Myocyte (in vitro differentiated cells): ENCODE results near the gene EZH2. TPM values are rescaled to one million over a fixed set of nuclear protein-coding genes. Genes with fewer than 3 reads are reported as not detected.

Source experiments
- DNase-seq: peaks from one replicate; pipeline ENCODE4 v3.0.0-alpha.2; 2012; ENCODE audit warnings: low read depth
- total RNA-seq: library from RNA; depleted of rRNA; stranded (reverse); fragments of >200 nt; gene quantifications from 2 replicates; pipeline ENCODE4 v1.2.3, GENCODE V29; 2014

EZH2 gene
- total RNA-seq, 1 donor from 2014 or later: 6.5 TPM

DNA sequence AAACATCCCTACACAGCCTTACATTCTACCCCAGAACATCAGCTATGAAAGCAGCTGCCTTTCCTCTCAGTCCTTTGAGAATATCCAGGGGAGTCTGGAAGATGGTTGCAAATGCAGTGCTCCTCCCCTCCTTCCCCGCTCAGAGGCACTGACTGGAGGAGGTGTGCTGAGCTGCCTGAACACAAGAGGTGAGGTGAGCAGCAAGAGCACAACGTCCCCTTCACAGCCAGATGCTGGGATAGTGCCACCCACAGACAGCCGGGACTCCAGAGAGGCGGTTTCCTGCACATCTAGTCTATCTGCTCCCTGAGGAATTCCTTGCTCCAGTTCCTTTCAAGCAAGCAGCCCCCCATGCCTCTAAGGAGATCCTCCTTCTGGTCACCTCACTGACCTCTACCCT, 74.2 kb downstream of the EZH2 start:
- no peak for DNase-seq

DNA sequence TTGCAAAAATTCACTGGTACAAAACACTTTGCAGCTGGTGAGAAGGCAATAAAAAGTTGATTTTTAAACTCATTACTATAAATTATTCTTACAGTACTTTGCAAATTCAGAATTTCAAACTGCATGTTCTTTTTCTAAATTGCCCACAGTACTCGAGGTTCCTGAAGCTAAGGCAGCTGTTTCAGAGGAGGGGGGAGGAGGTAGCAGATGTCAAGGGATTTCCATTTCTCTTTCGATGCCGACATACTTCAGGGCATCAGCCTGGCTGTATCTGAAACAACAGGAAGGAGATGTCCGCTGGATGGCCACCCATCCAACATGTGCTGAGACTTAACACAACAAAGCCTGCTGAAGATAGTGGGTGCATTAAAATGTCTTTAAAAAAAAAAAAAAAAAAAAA, 76.7 kb downstream of the EZH2 start:
- DNase-seq: peak; percentile 60

DNA sequence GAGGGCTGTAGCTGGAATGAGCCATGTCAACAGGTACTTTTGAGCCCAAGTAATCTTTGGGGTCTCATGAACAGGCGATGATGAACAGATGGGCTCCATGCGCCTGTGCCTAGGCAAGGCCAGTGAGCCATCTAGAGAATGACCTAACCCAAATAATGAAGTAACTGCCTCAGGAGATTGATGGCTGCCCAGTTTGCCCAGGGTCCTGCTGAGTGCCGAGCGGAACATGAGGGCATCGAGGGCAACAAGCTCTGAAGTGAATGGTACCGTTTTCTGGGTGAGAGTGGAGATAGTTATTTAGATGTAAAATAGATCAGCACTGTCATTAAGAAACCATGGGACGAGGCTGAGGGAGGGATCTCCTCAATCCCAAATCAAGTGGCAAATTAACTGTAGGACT, 77.9 kb downstream of the EZH2 start:
- no peak for DNase-seq

DNA sequence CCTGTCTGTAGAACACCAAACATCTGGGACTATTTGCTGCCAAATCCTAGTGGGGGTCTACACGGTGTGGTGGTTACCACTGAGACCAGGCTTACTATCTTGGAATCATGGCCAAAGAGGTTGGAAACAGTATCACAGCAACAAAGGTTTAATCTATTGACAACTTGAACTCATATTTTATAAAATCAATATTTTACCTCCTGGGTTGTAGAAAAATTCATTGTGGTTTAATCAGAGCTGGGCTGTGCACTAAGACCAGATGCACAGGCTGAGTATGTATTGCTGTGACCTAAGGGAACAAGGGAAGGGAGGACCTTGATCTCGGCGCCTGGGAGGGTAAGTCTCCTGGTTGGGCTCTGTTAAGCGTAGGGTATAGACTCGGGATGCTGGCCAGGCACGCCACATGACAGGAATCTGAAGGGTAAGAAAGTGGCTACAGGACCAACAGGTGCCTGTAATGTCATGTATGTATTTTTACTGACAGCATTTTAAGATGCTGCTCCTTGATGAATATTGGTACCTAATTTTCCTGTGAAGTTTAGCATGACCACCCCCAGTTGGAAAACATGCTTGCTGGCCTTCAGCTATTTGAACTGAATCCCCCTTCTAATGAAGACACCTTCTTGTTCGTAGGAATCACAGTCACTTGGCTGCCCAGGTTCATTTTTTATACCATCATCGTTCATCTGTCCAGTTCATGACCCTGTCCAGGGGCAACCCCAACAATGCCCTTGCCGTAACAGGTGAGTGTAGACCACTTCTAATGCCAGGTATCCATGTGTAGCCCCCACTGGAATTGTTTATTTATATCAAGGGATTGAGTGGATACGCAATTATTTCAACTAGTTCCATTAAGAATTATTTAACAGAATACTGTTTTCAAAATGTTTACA, 79.5 kb downstream of the EZH2 start:
- DNase-seq: no peak

DNA sequence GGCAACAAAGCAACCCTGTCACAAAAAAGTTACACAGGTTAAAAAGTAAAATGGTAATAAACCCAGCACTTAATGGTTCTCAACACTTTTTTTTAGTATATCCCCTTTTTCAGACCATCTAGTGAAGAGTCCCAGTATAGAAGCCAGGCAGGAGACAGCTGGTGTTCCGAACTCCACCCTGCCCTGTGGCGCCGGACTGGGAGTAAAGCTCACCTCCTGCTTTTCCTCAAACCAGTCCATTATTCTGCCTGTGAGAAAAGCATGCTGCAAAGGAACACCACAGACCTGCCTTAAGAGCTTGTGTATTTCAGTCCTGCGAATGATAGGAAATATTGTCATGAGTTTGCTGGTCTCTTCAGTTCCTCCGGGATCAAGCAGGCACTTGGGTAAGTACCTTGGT, 81.0 kb downstream of the EZH2 start:
- no peak for DNase-seq

- DNase-seq: no peak
Measured at GRCh38 chr7:148802101-148802493, 82.0 kb downstream of the EZH2 start.

DNA sequence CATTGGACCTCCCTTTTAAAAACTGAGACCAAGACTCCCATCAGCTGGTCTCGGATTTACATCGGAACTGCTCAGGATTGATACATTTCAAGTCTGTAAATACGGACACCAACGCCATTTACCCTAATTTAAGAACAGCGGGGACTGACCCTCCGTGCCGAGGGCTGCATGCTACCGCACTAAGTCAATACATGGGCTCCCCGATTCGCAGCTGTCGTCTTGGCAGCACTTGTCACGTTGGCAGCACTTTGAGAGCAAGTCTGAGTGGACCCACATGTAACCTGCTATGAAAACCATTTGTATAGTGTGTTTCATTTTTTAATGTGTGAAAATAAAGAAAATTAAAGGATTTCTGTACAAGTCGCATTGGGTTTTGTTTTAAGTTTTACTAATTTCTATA, 83.4 kb downstream of the EZH2 start:
- DNase-seq: peak; percentile 22

DNA sequence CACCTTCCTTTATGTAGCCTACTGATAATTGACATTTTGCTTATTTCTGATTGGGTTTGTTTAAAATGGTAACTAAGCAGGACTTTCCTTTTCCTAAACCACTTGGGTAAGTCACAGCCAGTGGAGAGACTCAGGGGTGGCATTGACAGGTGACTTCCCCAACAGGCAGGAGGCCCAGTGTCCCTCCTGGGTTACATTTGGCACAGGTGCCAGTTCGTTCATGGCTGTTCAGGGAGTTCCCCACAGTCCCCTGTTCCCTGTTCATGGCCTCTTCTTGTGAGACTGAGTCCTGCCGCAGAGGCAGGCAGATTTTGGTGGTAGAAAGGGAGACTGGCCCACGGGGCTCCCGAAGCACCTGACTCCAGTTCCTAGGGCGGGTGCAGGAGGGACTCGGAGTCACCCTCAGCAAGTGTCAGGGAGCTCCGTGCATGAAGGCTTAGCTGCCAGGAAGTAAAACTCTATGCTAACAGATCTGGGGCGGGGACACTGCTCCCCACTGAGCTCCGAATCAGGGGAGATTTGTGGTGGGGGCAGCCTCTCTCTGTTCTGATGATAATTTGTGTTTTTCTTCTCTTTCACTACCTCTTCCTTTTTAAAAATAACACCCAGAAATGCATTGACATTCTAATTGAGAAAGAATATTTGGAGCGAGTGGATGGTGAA, 84.1 kb downstream of the EZH2 start:
- no peak for DNase-seq

- no peak for DNase-seq
Measured at GRCh38 chr7:148796841-148797240, 87.2 kb downstream of the EZH2 start.

DNA sequence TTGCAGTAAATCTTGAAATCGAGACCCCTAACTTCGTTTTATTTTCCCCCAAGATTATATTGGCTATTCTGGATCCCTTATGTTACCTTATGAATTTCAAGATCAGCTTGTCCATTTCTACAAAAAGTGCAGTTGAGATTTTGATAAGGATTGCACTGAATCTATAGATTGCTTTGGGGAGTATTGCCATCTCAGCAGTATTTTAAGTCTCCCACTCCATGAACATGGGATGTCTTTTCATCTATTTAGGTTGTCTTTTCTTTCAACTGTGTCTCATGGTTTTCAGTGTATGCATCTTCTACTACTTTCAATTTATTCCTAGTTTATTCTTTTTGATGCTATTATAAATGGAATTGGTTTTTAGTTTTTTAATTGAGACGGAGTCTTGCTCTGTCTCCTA, 89.6 kb downstream of the EZH2 start:
- DNase-seq: no peak

DNA sequence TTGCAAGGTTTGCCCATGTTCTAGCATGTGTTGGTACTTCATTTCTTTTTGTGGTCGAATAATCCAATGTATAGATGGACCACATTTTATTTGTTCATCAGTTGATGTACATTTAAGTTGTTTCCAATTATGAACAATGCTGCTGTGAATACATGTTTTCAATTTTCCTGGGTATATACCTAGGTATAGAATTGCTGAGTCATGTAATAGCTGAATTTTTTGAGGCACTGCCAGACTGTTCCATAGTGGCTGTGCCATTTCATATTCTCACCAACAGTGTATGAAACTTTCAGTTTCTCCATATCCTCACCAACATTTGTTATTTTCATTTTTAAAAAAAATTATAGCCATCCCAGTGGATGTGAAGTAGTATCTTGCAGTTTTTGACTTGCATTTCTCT, 90.5 kb downstream of the EZH2 start:
- DNase-seq: no peak

DNA sequence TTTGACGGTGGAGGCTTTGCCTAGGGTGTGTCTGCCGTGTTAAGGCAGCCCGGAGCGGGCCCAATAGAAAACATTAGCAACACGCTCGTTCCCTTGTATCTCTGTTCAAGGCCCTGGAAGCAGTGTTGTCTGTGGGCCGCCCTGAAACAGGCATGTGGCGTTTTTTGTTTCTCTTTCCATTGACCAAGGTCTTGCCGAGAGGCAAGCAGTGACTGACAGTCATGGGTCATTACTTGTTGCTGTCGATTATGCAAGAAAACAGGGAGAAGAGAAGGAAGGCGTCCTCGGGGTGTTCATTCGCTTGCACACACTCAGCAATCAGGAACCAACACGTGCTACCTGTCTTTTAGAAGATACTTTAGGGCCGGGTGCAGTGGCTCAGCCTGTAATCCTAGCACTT, 92.5 kb downstream of the EZH2 start:
- DNase-seq: no peak

DNA sequence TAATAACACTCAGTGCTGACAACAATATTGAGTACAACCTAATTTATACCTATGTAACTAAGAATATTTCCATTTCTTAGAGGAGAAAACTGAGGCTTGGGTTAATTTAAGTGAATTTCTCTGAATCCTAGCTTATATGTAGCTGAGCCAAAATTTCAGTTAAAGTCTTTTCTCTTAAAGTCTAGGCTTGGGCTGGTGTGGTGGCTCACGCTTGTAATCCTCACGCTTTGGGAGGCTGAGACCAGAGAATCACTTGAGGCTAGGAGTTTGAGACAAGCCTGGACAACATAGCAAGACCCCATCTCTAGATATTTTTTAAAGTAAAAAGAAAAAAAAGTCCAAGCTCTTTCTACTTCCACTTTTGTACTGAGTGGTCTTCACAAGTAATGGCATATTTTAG, 93.2 kb downstream of the EZH2 start:
- DNase-seq: no peak

DNA sequence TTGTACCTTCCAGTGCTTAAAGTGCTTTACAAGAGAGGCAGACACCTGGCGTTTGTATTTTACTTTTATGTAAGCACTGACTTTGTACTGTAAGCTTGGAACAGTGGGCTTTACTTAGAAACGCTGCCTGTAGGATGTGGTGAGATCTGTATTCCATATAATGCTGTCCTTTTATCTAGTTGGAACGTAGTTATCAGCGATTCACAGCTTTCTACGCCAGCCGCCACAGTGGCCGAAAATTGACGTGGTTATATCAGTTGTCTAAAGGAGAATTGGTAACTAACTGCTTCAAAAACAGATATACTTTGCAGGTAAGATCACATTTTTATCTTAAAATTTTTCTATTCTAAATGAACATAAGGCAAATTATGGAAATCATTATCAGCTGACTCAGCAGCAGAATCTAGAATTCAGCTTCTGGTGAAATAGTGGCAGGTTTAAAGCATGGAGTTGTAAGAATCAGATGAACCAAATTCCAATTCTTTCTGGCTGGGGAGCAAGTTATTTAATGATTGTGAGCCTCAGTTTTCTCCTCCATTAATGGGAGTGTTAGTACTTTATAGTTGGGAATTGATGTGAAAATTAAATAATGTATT, 93.9 kb downstream of the EZH2 start:
- no peak for DNase-seq

- DNase-seq: no peak
Measured at GRCh38 chr7:148789220-148789619, 94.9 kb downstream of the EZH2 start.

- no peak for DNase-seq
Measured at GRCh38 chr7:148787571-148788295, 96.4 kb downstream of the EZH2 start.

GRCh38 chr7:148783801-148784527, 100.1 kb downstream of the EZH2 start:
- no peak for DNase-seq

DNA sequence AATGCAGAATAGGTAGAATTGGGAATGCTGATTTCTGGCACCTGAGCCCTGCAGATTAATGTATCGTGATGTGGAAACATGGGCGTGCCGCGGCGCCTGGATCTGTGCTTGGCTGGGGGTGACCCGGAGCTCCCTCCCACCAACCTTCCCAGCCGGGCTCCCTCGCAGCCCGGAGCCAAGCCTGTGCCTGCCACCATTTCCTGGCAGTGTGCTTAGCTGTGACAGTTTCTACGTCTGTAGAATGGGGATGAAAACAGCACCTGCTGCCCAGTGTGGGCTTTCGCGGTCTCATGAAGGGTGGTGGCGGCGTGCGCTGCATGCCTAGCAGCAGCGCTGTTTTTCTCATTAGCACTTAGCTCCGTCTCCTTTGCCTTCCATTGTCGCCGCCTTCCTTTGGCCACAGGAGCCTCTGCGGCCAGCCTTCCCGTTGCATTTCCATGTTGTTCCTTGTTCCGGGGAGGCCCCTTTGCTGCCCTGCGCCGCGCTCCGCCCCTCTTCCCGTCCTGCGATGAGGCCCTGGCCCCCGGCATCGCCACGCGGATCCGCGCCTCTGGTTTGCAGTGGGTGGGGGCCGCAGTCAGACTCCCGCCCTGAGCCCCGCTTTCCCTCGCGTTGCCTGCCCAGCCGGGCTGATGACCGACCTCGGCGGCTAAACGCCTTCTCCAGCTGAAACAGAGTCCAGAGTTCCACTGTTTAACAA, 101.2 kb downstream of the EZH2 start:
- DNase-seq: no peak

GRCh38 chr7:148774471-148774870, 109.6 kb downstream of the EZH2 start:
- no peak for DNase-seq

DNA sequence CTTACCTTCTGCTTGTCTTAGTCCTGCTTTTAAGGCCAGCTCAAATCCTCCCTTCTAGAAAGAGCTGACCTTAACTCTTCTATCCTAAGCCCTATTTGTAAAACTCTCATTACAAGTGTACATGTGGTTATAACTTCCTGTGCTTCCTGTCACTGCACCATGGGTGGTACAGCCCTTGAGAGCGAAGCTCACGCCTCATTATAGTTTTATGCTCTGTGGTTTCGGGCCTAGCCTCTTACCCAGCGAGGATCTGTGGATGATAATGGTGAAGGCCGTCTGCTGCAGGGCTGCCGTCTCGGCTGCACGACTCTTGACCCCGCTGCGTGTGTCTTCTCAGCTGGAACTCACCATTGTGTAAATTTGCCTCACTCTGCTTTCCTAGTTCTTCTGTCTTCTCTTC, 110.8 kb downstream of the EZH2 start:
- DNase-seq: no peak
